Subcutaneous adipose tissue (tissue), 4 donors: ENCODE results near the gene APBB3. TPM values are rescaled to one million over a fixed set of nuclear protein-coding genes. Genes with fewer than 3 reads are reported as not detected.

ENCODE experiments used
- CTCF ChIP-seq: fragments of 450-650 bp; IDR thresholded peaks from one replicate; pipeline ENCODE4 v1.5.1; 2016; ENCODE audit warnings: low read depth, mild to moderate bottlenecking, control low read depth, antibody characterized with exemption, moderate library complexity
- total RNA-seq, 4 donors: library from RNA; depleted of rRNA; stranded (reverse); fragments of >200 nt; gene quantifications; one replicate each; pipeline ENCODE4 v1.1.0, GENCODE V29; 2016

The APBB3 gene
- total RNA-seq, 4 donors from 2014 or later = 13.7 to 24.3 (median 18.9) TPM

GRCh38 chr5:140566665-140567064 lies 2.3 kb upstream of the APBB3 start:
- no peak for TF ChIP-seq CTCF

GRCh38 chr5:140565780-140566095 lies 1.3 kb upstream of the APBB3 start:
- TF ChIP-seq CTCF = no peak

GRCh38 chr5:140565024-140565779 lies 804 bp upstream of the APBB3 start:
- no peak for TF ChIP-seq CTCF

- TF ChIP-seq CTCF = no peak
Measured at GRCh38 chr5:140563596-140563995, 802 bp downstream of the APBB3 start.

GRCh38 chr5:140561753-140562523 lies 2.5 kb downstream of the APBB3 start:
- no peak for TF ChIP-seq CTCF

- TF ChIP-seq CTCF = no peak
Measured at GRCh38 chr5:140560227-140560626, 4.2 kb downstream of the APBB3 start.

- TF ChIP-seq CTCF = no peak
Measured at GRCh38 chr5:140558542-140558941, 5.9 kb downstream of the APBB3 start.
